Ovary (tissue), 9 donors: ENCODE measurements around the gene PGAP6. TPM values are rescaled to one million over a fixed set of nuclear protein-coding genes. Genes with fewer than 3 reads are reported as not detected.
"Not testable (repeated sequence)": the region's sequence is repeated elsewhere in the genome, so short reads cannot be mapped to it uniquely, and the experiment has no call there.

ENCODE experiments used
- DNase-seq, 5 donors: peaks; one replicate each; pipeline ENCODE4 v3.0.0-alpha.2; 2019 to 2020
- H3K27ac ChIP-seq, 2 donors: fragments of 200-600 bp; one replicate each; pipeline versions ENCODE4 v1.5.1 to v1.8.0; 2019 to 2022
- H3K27me3 ChIP-seq: fragments of 200-600 bp; one replicate; pipeline ENCODE4 v1.8.0; 2022
- H3K36me3 ChIP-seq: fragments of 200-600 bp; sonication (generic); one replicate; pipeline ENCODE4 v1.5.1; 2019
- H3K4me1 ChIP-seq: one replicate; pipeline ENCODE4 v1.8.1; 2013; ENCODE audit warnings: mild to moderate bottlenecking, moderate library complexity; ENCODE audit not compliant: insufficient read depth
- H3K4me3 ChIP-seq: fragments of 200-600 bp; sonication (generic); one replicate; pipeline ENCODE4 v1.5.1; 2017
- H3K9me3 ChIP-seq, 2 donors: fragments of 200-600 bp in 1 of 2; sonication (generic) in 1 of 2; one replicate each; pipeline versions ENCODE4 v1.5.1 to v1.8.1; 2013 to 2019; ENCODE audit warnings: mild to moderate bottlenecking in 1 of 2, moderate library complexity in 1 of 2
- EP300 ChIP-seq: sonication (generic); formaldehyde crosslinking; IDR thresholded peaks from one replicate; pipeline ENCODE4 v1.6.1; 2017; ENCODE audit warnings: antibody characterized with exemption
- POLR2A ChIP-seq: fragments of 450-650 bp; IDR thresholded peaks from one replicate; pipeline ENCODE4 v1.6.1; 2017; ENCODE audit warnings: antibody characterized with exemption, mild to moderate bottlenecking, moderate library complexity
- WGBS, 3 donors: extraction: QIAGEN DNeasy Blood & Tissue Kit in 1 of 3; methylation state at CpG; one replicate each; pipeline versions ENCODE4 v1.1.5 to v1.1.7; 2013 to 2017; 5-methylcytosine and 5-hydroxymethylcytosine counted together
- intact Hi-C, 4 donors: fragments of 100-400 bp; cut with DNase I; formaldehyde crosslinking; loops; one replicate each; pipeline versions ENCODE4 v1.11.0 to v1.15.1; 2022 to 2023
- polyA plus RNA-seq, 2 donors: library from polyadenylated mRNA; stranded (reverse); fragments of 200-250 nt in 1 of 2; fragments of 350-450 nt in 1 of 2; fragmentation: Illumina TruSeq in 1 of 2; extraction: RNeasy Lipid Tissue Mini Kit (QIAGEN cat#74804) in 1 of 2; gene quantifications; one replicate each; pipeline ENCODE4 v1.2.3, GENCODE V29; 2013 to 2014
- total RNA-seq, 7 donors: library from RNA; depleted of rRNA in 2 of 7; stranded (reverse); fragments of >200 nt in 2 of 7; fragmentation: NEBNext Ultra II Directional in 3 of 7; extraction: Animal tissue kit (Norgen Biotek cat#: 25700) in 3 of 7; gene quantifications; one replicate each; pipeline versions ENCODE4 v1.1.0 to v1.2.4, GENCODE V29; 2016 to 2023
- TF ChIP-seq, protein P1 (sequence below), 3 donors: fragments of 450-650 bp in 2 of 3; fragments of 200-600 bp in 1 of 3; IDR thresholded peaks; one replicate each; pipeline versions ENCODE4 v1.5.1 to v1.8.0; 2016 to 2022; ENCODE audit warnings: antibody characterized with exemption in 3 of 3, mild to moderate bottlenecking in 1 of 3
- donor health status: DM: no; HTN: no; CAD: no; lungs with moderate emphysema.
- donor health status: DM: no; HTN: no; CAD: no.
- donor health status: Bipolar disorder and iron deficiency.
- donor health status: DM: yes; HTN: yes; CAD: no.
- donor health status: DM: no; HTN: no; CAD: no.
- donor health status: DM: yes; HTN: yes; CAD: no.

PGAP6 gene
- total and polyA plus RNA-seq, 9 donors, result 13.0 to 39.8 (median 19.4) TPM

DNA sequence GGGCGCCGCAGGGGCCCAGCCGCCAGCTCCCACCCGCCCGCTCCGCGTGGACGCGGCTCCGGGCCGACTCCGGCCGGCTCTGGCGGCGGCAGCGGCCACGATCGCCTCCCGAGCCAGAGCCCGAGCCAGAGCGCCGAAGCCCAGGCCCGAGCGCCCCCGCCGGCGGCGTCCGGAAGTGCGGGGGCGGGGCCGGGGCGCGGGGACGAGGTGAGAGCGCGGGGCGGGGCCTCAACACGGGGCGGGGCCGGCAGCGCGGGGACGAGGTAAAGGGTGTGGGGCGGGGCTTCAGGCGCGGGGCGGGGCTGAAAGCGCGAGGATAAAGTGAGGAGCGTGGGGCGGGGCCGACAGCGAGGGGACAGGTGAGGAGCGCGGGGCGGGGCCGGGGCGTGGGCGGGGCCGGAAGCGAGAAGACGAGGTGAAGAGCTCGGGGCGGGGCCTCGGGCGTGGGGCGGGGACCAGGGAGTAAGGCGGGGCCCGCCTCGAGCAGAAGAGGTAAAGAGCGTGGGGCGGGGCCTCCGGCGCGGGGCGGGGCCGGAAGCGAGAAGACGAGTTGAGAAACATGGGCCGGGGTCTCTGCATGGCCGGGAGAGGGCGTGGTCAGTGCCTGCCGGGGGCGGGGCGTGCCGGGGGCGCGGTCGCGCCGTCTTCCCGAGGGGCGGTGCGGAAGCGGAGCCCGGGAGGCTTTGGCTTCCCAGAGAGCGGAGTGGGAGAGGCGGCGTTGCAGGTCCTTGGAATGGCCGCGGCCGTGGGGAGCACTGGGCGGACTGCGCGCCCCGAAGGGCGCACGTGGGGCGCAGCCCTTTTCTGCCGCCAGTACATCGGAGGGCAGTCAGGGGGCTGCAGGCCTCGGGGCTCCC lies 29.0 kb downstream of the PGAP6 start, which contains the start of gene AXIN1:
Gene AXIN1, minus strand, starts transcription at position 177 of the 857 bp plus-strand sequence. CDS start 5,698 bp downstream, outside the sequence.
- DNase-seq, result peak; percentile 100
- Histone ChIP-seq H3K27ac (peak within 1 kb of the TSS; percentile 59 to 73), H3K4me3 (peak within 1 kb of the TSS; percentile 64), H3K27me3 (no peaks in the 10 kb centered on the region), H3K4me1 (no peaks in the 10 kb centered on the region), H3K36me3 (no peaks in the 10 kb centered on the region), H3K9me3 (no peaks in the 10 kb centered on the region)
- 1 to 2% (median 2%) methylated on average over 60 to 113 of the region's 113 CpGs for WGBS, 3 donors
- intact Hi-C loops, result loop anchor here in 1 of 4 donors (10.0 kb wide), 1 partner anchor 118 kb away; the partner anchor contains the start of gene FAM234A
- TF ChIP-seq EP300, result no peak
- peak; percentile 43 for TF ChIP-seq POLR2A
- TF ChIP-seq, protein P1, sequence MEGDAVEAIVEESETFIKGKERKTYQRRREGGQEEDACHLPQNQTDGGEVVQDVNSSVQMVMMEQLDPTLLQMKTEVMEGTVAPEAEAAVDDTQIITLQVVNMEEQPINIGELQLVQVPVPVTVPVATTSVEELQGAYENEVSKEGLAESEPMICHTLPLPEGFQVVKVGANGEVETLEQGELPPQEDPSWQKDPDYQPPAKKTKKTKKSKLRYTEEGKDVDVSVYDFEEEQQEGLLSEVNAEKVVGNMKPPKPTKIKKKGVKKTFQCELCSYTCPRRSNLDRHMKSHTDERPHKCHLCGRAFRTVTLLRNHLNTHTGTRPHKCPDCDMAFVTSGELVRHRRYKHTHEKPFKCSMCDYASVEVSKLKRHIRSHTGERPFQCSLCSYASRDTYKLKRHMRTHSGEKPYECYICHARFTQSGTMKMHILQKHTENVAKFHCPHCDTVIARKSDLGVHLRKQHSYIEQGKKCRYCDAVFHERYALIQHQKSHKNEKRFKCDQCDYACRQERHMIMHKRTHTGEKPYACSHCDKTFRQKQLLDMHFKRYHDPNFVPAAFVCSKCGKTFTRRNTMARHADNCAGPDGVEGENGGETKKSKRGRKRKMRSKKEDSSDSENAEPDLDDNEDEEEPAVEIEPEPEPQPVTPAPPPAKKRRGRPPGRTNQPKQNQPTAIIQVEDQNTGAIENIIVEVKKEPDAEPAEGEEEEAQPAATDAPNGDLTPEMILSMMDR (IDR thresholded peaks at IDR 0.05), result peak in 2 of 3 donors; percentile 32 to 69

DNA sequence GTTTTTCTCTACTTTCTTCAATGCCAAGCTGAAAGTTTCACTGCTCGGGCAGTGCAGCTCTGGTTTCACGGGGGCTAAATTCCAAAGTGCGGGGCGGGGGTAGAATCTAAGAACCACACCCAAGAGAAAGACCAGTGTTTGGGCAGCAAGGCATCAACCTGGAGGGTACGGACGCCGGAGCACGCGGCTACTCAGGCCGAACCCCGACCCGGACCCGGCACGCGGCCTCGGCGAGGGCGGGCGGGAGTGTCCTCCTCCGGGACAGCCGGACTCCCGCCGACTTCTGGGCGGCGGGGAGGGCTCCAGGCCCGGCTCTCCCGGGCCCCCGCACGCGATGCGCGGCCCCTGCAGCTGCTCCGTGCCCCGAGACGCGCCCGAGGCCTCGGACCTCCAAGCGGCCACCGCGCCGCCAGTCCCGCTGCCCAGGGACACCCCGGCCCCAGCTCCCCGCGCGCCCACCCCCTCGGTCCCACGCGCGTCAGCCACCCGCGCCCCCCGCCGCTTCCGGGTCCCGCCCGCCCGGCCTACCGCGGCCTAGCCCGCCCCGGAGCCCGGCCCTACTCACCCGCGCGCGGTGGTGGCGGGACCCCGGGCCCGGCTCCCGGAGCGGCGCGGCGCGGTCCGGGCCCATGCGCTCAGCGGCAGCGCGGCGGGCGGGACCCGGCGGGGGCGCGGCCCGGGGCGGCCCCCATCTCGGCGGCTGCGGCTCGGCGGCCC lies 29.8 kb downstream of the PGAP6 start:
- TF ChIP-seq EP300, result no peak
- TF ChIP-seq, protein P1 (IDR thresholded peaks at IDR 0.05), result no peak
- no peak for TF ChIP-seq POLR2A
- intact Hi-C loops, result loop anchor here in 1 of 4 donors (10.0 kb wide), 1 partner anchor 117 kb away; the partner anchor contains the start of gene FAM234A
- Histone ChIP-seq H3K4me1 (no peaks in the 10 kb centered on the region), H3K4me3 (peak overlapping the region; percentile 64), H3K27ac (peak overlapping the region; percentile 38 to 59), H3K9me3 (no peaks in the 10 kb centered on the region), H3K27me3 (no peaks in the 10 kb centered on the region), H3K36me3 (no peaks in the 10 kb centered on the region)
- WGBS, 3 donors, result 0 to 1% (median 1%) methylated on average over 41 to 95 of the region's 95 CpGs
- peak in 4 of 5 donors; percentile 49 to 72 (median 68) for DNase-seq

- no peak for TF ChIP-seq POLR2A
- TF ChIP-seq, protein P1 (IDR thresholded peaks at IDR 0.05), result no peak
- TF ChIP-seq EP300, result no peak
- H3K36me3 ChIP-seq, result no peaks in the 10 kb centered on the region
- intact Hi-C loops, result loop anchor here in 1 of 4 donors (10.0 kb wide), 1 partner anchor 115 kb away; the partner anchor contains the start of gene FAM234A
- H3K4me3 ChIP-seq, result no peak overlapping the region
- no peak for DNase-seq
- no peaks in the 10 kb centered on the region for H3K4me1 ChIP-seq
- H3K27ac ChIP-seq, result no peak overlapping the region
- WGBS, 3 donors, result 78 to 83% (median 82%) methylated on average over 8 of the region's 8 CpGs
- no peaks in the 10 kb centered on the region for H3K27me3 ChIP-seq
- H3K9me3 ChIP-seq, result no peaks in the 10 kb centered on the region
These were observed 31.6 kb downstream of the PGAP6 start for GRCh38 chr16:350203-350602.

DNA sequence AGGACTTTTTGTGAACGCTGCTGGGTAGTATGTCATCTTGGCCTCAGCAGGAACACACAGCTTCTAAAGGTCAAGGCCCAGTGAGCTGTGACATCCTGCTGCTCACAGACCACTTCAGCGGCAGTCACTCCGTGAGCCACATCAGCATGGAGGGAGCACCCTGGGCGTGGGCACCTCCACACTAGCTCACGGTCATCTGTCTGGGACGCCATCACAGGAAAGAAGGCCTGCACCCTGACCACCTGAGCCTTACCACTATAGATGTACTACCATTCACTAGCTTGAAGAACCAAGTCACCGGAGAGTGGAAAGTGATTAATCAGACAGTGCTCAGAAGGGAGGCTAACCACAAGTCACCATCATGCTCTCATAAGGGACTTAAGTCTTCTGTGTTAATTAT lies 32.6 kb downstream of the PGAP6 start:
- no peak for DNase-seq
- Histone ChIP-seq H3K27me3 (no peaks in the 10 kb centered on the region), H3K27ac (no peak overlapping the region), H3K4me1 (no peaks in the 10 kb centered on the region), H3K9me3 (no peaks in the 10 kb centered on the region), H3K4me3 (no peak overlapping the region), H3K36me3 (no peaks in the 10 kb centered on the region)
- intact Hi-C loops, result loop anchor here in 1 of 4 donors (5.0 kb wide), 1 partner anchor 112 kb away; no protein-coding TSS in a partner anchor
- WGBS, 3 donors, result 84 to 91% (median 87%) methylated on average over 7 of the region's 7 CpGs
- TF ChIP-seq EP300, result no peak
- TF ChIP-seq POLR2A, result no peak
- TF ChIP-seq, protein P1 (IDR thresholded peaks at IDR 0.05), result no peak

- not testable (repeated sequence) for H3K27ac ChIP-seq, DNase-seq, H3K27me3 ChIP-seq, H3K4me3 ChIP-seq, H3K9me3 ChIP-seq, H3K4me1 ChIP-seq, H3K36me3 ChIP-seq
- 88 to 95% (median 95%) methylated on average over 10 of the region's 10 CpGs for WGBS, 3 donors
- intact Hi-C loops, result loop anchor here in 1 of 4 donors (5.0 kb wide), 1 partner anchor 111 kb away; no protein-coding TSS in a partner anchor
These were observed 33.3 kb downstream of the PGAP6 start for GRCh38 chr16:348495-348894.
